ENCODE data around the gene PPM1H.
"Not testable (repeated sequence)": the region's sequence is repeated elsewhere in the genome, so short reads cannot be mapped to it uniquely, and the experiment has no call there.

Gene PPM1H

GRCh38 chr12:62664951-62665350, 270.0 kb downstream of the PPM1H start:
- not testable (repeated sequence) for DNase-seq

- DNase-seq: no peak
Observed at GRCh38 chr12:62660756-62661155, 274.2 kb downstream of the PPM1H start.

DNA sequence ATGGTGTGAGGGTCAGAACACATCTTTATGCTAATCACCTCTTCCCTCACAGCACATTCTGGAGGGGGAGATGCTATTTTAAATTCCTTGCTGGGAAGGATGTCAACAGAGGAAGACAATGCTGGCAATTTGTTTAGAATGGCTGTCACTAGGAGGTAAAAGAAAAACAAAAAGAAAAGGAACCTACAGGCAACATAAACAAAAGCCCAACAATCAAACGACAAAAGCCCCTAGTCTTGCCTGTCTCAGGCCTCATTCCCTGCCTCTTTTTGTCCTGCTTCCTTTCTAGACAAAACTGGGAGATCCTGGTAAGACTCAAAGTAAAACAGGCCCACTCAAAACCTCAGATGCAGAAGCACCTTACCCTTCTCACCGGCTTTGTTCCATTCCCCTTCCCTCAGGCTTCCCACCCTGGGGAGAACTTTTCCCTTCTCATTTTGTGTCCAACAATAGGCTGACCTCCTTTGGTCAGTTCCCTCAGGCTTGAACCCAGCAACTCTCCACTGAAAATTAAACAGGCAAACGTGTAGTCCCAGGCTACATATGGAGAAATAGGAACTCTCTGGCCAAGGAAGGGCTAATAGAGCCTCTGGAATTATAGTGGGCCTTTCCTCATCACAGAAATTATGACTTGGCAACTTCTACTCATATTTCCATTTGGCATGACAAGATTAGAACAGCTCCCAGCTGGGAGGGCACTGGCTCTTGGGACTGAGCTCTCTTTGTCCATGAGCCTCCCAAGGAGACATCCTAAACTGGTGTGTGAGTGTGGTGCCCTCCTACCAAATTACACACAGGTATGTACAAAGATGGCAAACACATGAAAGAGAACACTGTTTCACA, 275.3 kb downstream of the PPM1H start:
- DNase-seq: no peak

GRCh38 chr12:62658910-62659309, 276.0 kb downstream of the PPM1H start:
- DNase-seq: no peak

DNA sequence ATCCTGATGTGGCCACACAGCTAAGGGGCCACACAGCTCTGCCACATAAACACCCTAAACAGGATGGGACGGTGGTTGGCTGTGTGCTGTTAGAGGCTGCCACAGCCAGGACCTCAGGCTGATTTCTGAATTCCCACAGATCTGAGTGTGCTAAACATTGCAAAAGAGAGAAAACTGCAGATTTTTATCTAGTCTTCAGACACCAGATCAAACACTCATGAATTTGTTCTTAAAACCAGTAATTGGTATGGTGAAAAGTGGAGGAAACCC, 277.7 kb downstream of the PPM1H start:
- no peak for DNase-seq

- no peak for DNase-seq
Observed at GRCh38 chr12:62656591-62657362, 278.2 kb downstream of the PPM1H start.

DNA sequence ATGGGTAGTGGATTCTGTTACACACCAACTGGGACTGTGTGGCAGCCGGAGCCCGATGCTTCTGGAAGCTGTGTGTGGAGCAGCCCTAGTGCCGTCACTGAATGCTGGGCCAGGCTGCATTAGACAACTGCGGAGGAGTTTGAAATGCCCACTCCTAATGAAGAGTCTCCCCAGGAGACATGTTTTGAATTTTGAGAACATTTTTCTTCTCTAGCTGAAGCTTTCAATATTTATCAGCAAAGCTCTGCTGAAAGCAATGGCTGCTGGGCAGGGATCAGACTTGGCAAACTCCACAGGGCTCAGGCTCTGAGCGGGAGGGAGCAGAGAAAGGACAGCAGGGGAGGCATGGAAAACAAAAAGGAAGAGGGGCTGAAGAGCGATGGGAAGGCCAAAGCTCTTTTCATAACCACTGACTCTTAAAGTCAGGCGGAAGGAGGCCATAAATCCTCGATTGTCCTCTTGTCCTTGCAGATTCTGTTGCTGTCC, 279.2 kb downstream of the PPM1H start:
- no peak for DNase-seq

- no peak for DNase-seq
Observed at GRCh38 chr12:62654326-62655241, 280.4 kb downstream of the PPM1H start.

DNA sequence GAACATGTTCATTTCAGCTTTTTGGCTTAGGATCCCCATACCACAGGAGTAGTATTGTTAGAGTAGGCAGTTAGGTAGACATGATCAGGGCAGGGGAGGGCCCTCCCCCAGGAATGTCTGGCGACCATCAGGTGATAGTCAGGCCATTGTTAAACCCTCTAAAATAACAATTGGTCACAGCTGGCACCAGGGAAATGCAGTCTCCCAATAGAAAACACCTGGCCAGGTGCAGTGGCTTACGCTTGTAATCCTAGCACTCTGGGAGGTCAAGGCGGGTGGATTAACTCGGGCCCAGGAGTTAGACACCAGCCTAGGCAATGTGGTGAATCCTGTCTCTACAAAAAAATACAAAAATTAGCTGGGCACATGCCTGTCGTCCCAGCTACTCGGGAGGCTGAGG, 281.2 kb downstream of the PPM1H start:
- no peak for DNase-seq

- DNase-seq: no peak
Observed at GRCh38 chr12:62653304-62653703, 281.6 kb downstream of the PPM1H start.

DNA sequence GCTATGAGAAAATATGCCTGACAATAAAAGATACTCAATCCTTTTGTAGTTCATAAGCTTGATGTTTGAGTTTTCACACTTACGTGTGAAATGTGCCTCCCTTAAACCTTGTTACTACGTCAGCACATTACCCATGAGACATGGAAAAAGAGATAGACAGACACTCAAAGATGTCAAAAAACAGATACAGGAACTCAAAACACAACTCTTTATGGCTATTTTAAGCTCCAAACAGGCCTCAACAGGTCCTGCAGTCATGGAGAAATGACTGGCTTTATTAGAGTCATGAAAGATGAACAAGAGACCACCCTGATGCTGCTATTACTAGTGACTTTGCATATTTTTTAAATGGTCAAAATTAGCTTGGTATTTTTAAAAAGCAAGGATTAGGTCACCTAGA, 283.8 kb downstream of the PPM1H start:
- no peak for DNase-seq

- no peak for DNase-seq
Observed at GRCh38 chr12:62649412-62650138, 285.4 kb downstream of the PPM1H start.

GRCh38 chr12:62647586-62647985, 287.4 kb downstream of the PPM1H start:
- no peak for DNase-seq

DNA sequence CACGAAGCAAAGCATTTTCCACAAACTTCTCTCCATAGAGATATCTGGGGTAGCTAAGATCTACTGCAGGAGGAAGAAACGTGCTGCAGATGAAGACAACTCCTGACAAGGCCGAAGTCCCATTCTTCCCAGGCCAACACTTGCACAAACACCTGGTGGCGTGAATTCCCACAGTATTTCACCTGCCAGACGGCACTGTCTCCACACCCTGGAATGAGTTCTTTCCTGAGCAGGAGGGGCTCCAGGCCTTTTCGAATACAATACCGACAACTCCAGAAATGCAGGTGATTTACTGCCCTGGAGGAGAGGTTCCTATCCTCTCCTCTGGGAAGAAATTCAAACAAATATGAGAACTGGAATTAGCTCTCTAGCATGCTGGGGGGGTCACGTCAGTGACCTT, 288.4 kb downstream of the PPM1H start:
- no peak for DNase-seq

GRCh38 chr12:62643486-62643885, 291.5 kb downstream of the PPM1H start:
- no peak for DNase-seq

GRCh38 chr12:62642486-62642885, 292.5 kb downstream of the PPM1H start:
- no peak for DNase-seq

GRCh38 chr12:62640910-62641448, 294.0 kb downstream of the PPM1H start:
- DNase-seq: no peak

- no peak for DNase-seq
Observed at GRCh38 chr12:62637679-62638078, 297.3 kb downstream of the PPM1H start.

GRCh38 chr12:62635649-62636048, 299.3 kb downstream of the PPM1H start:
- DNase-seq: no peak

GRCh38 chr12:62632411-62632918, 302.5 kb downstream of the PPM1H start:
- DNase-seq: no peak

- DNase-seq: peak; percentile 72
Observed at GRCh38 chr12:62631471-62632410, 303.2 kb downstream of the PPM1H start.

All from NCI-H446 treated with DMSO at 0.1 percent for 48 hours (cell line).